ENCODE results near the gene CER1.

Gene CER1

GRCh38 chr9:14747111-14747510, 24.6 kb upstream of the CER1 start:
- H3K4me3 ChIP-seq (ENCODE audit: low read length): no peak overlapping the region
- no peak overlapping the region for H3K9ac ChIP-seq (ENCODE audit: low read length)
- H3K27ac ChIP-seq (ENCODE audit: low read depth, low read length): no peak overlapping the region
- H3K27me3 ChIP-seq (ENCODE audit: control insufficient read depth, insufficient read depth, low read length): no peaks in the 10 kb centered on the region
- no peaks in the 10 kb centered on the region for H3K36me3 ChIP-seq (ENCODE audit: control insufficient read depth, insufficient read depth, low read length)
- no peaks in the 10 kb centered on the region for H3K4me1 ChIP-seq (ENCODE audit: control insufficient read depth, insufficient read depth, low read length)

GRCh38 chr9:14746626-14747025, 24.1 kb upstream of the CER1 start:
- no peak overlapping the region for H3K27ac ChIP-seq (ENCODE audit: low read depth, low read length)
- H3K4me1 ChIP-seq (ENCODE audit: control insufficient read depth, insufficient read depth, low read length): no peaks in the 10 kb centered on the region
- H3K9ac ChIP-seq (ENCODE audit: low read length): no peak overlapping the region
- no peaks in the 10 kb centered on the region for H3K36me3 ChIP-seq (ENCODE audit: control insufficient read depth, insufficient read depth, low read length)
- no peak overlapping the region for H3K4me3 ChIP-seq (ENCODE audit: low read length)
- H3K27me3 ChIP-seq (ENCODE audit: control insufficient read depth, insufficient read depth, low read length): no peaks in the 10 kb centered on the region

DNA sequence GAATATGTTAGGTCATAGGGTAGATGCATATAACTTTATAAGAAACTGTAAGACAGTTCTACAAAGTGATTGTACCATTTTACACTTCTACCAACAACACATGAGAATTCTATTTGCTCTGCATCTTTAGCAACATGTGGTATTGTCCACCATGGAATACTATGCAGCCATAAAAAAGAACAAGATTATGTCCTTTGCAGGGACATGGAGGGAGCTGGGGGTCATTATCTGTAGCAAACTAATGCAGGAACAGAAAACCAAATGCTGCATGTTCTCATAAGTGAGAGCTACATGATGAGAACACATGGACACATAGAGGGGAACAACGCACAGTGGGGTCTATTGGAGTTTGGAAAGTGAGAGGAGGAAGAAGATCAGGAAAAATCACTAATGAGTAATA, 22.2 kb upstream of the CER1 start:
- no peak overlapping the region for H3K4me3 ChIP-seq (ENCODE audit: low read length)
- H3K27me3 ChIP-seq (ENCODE audit: control insufficient read depth, insufficient read depth, low read length): no peaks in the 10 kb centered on the region
- H3K27ac ChIP-seq (ENCODE audit: low read depth, low read length): no peak overlapping the region
- H3K4me1 ChIP-seq (ENCODE audit: control insufficient read depth, insufficient read depth, low read length): no peaks in the 10 kb centered on the region
- H3K9ac ChIP-seq (ENCODE audit: low read length): no peak overlapping the region
- H3K36me3 ChIP-seq (ENCODE audit: control insufficient read depth, insufficient read depth, low read length): no peaks in the 10 kb centered on the region

- no peaks in the 10 kb centered on the region for H3K36me3 ChIP-seq (ENCODE audit: control insufficient read depth, insufficient read depth, low read length)
- H3K4me3 ChIP-seq (ENCODE audit: low read length): no peak overlapping the region
- no peaks in the 10 kb centered on the region for H3K4me1 ChIP-seq (ENCODE audit: control insufficient read depth, insufficient read depth, low read length)
- H3K27me3 ChIP-seq (ENCODE audit: control insufficient read depth, insufficient read depth, low read length): no peaks in the 10 kb centered on the region
- H3K9ac ChIP-seq (ENCODE audit: low read length): no peak overlapping the region
- no peak overlapping the region for H3K27ac ChIP-seq (ENCODE audit: low read depth, low read length)
Measured at GRCh38 chr9:14741369-14741768, 18.8 kb upstream of the CER1 start.

DNA sequence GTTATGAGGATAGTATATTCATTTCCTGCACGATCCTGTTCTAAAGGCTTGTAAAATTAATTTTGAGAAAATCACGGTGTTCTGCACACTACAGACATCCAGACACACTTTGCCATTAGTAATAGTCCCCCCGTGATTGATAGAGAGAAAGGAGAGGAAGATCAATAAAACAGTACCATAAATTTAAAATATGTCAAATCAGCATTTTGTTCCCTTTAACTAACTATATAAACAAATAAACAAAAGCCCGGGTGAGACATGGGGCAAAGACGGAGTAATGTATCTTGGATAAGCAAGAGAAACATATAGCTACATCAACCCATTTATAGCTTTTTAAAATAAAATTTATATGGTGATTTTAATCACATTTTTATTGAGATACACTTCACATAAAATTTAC, 10.6 kb upstream of the CER1 start:
- H3K4me3 ChIP-seq (ENCODE audit: low read length): no peak overlapping the region
- H3K4me1 ChIP-seq (ENCODE audit: control insufficient read depth, insufficient read depth, low read length): no peaks in the 10 kb centered on the region
- H3K9ac ChIP-seq (ENCODE audit: low read length): no peak overlapping the region
- no peaks in the 10 kb centered on the region for H3K36me3 ChIP-seq (ENCODE audit: control insufficient read depth, insufficient read depth, low read length)
- H3K27ac ChIP-seq (ENCODE audit: low read depth, low read length): no peak overlapping the region
- no peaks in the 10 kb centered on the region for H3K27me3 ChIP-seq (ENCODE audit: control insufficient read depth, insufficient read depth, low read length)

DNA sequence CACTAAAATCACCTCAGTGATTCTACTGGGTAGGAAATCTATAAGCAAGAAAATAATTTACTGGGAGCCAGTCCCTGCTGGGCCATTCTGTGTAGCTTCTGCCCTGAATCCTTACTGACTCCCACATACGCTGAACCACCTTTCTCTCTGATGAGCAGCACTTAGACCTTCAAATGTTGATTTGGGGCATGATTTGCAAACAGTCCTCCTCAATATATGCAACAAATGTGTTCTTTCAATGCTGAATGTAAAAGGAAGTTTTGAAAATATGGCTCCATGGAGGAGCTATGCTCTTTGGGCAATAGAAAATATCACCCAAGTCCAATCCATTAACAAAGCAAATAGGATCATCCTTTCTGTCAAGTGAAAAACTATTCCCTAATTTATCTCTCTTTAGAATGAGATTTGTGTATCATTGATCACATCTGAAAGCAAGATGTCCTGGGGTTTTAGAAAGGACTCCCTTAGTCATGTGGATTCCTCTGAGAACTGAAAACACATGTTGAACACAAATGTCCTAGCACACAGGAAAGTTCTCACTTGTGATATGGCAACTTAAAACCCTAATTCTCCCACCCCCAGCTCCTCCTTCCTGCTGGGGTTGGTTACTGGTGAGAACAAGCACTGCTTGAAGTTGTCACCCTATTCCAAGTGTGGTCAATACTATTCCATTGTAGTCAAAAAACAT, 8.9 kb upstream of the CER1 start:
- Histone ChIP-seq H3K9ac (ENCODE audit: low read length) (no peak overlapping the region), H3K27ac (ENCODE audit: low read depth, low read length) (no peak overlapping the region), H3K36me3 (ENCODE audit: control insufficient read depth, insufficient read depth, low read length) (no peaks in the 10 kb centered on the region), H3K27me3 (ENCODE audit: control insufficient read depth, insufficient read depth, low read length) (no peaks in the 10 kb centered on the region), H3K4me1 (ENCODE audit: control insufficient read depth, insufficient read depth, low read length) (no peaks in the 10 kb centered on the region), H3K4me3 (ENCODE audit: low read length) (no peak overlapping the region)

- H3K4me1 ChIP-seq (ENCODE audit: control insufficient read depth, insufficient read depth, low read length): no peaks in the 10 kb centered on the region
- H3K36me3 ChIP-seq (ENCODE audit: control insufficient read depth, insufficient read depth, low read length): no peaks in the 10 kb centered on the region
- H3K27me3 ChIP-seq (ENCODE audit: control insufficient read depth, insufficient read depth, low read length): no peaks in the 10 kb centered on the region
- H3K27ac ChIP-seq (ENCODE audit: low read depth, low read length): no peak overlapping the region
- H3K4me3 ChIP-seq (ENCODE audit: low read length): no peak overlapping the region
- no peak overlapping the region for H3K9ac ChIP-seq (ENCODE audit: low read length)
Measured at GRCh38 chr9:14730461-14730898, 7.9 kb upstream of the CER1 start.

GRCh38 chr9:14723301-14723700, 768 bp upstream of the CER1 start:
- H3K4me3 ChIP-seq (ENCODE audit: low read length): no peak overlapping the region
- H3K9ac ChIP-seq (ENCODE audit: low read length): no peak overlapping the region
- no peaks in the 10 kb centered on the region for H3K36me3 ChIP-seq (ENCODE audit: control insufficient read depth, insufficient read depth, low read length)
- H3K4me1 ChIP-seq (ENCODE audit: control insufficient read depth, insufficient read depth, low read length): no peaks in the 10 kb centered on the region
- H3K27me3 ChIP-seq (ENCODE audit: control insufficient read depth, insufficient read depth, low read length): peaks cover 2% of the 10 kb centered on the region
- no peak overlapping the region for H3K27ac ChIP-seq (ENCODE audit: low read depth, low read length)

GRCh38 chr9:14719231-14719923, 3.2 kb downstream of the CER1 start:
- no peak overlapping the region for H3K4me3 ChIP-seq (ENCODE audit: low read length)
- peaks cover 2% of the 10 kb centered on the region for H3K27me3 ChIP-seq (ENCODE audit: control insufficient read depth, insufficient read depth, low read length)
- no peaks in the 10 kb centered on the region for H3K36me3 ChIP-seq (ENCODE audit: control insufficient read depth, insufficient read depth, low read length)
- H3K4me1 ChIP-seq (ENCODE audit: control insufficient read depth, insufficient read depth, low read length): no peaks in the 10 kb centered on the region
- H3K27ac ChIP-seq (ENCODE audit: low read depth, low read length): no peak overlapping the region
- H3K9ac ChIP-seq (ENCODE audit: low read length): no peak overlapping the region

GRCh38 chr9:14715102-14715501, 7.4 kb downstream of the CER1 start:
- Histone ChIP-seq H3K9ac (ENCODE audit: low read length) (no peak overlapping the region), H3K4me1 (ENCODE audit: control insufficient read depth, insufficient read depth, low read length) (no peaks in the 10 kb centered on the region), H3K4me3 (ENCODE audit: low read length) (no peak overlapping the region), H3K36me3 (ENCODE audit: control insufficient read depth, insufficient read depth, low read length) (no peaks in the 10 kb centered on the region), H3K27me3 (ENCODE audit: control insufficient read depth, insufficient read depth, low read length) (no peaks in the 10 kb centered on the region), H3K27ac (ENCODE audit: low read depth, low read length) (no peak overlapping the region)

GRCh38 chr9:14713187-14713767, 9.3 kb downstream of the CER1 start:
- Histone ChIP-seq H3K4me3 (ENCODE audit: low read length) (no peak overlapping the region), H3K36me3 (ENCODE audit: control insufficient read depth, insufficient read depth, low read length) (no peaks in the 10 kb centered on the region), H3K4me1 (ENCODE audit: control insufficient read depth, insufficient read depth, low read length) (no peaks in the 10 kb centered on the region), H3K27me3 (ENCODE audit: control insufficient read depth, insufficient read depth, low read length) (no peaks in the 10 kb centered on the region), H3K9ac (ENCODE audit: low read length) (no peak overlapping the region), H3K27ac (ENCODE audit: low read depth, low read length) (no peak overlapping the region)

GRCh38 chr9:14710804-14711203, 11.7 kb downstream of the CER1 start:
- H3K4me1 ChIP-seq (ENCODE audit: control insufficient read depth, insufficient read depth, low read length): no peaks in the 10 kb centered on the region
- H3K27ac ChIP-seq (ENCODE audit: low read depth, low read length): no peak overlapping the region
- H3K4me3 ChIP-seq (ENCODE audit: low read length): no peak overlapping the region
- H3K36me3 ChIP-seq (ENCODE audit: control insufficient read depth, insufficient read depth, low read length): no peaks in the 10 kb centered on the region
- no peaks in the 10 kb centered on the region for H3K27me3 ChIP-seq (ENCODE audit: control insufficient read depth, insufficient read depth, low read length)
- H3K9ac ChIP-seq (ENCODE audit: low read length): no peak overlapping the region

Measured in rectal smooth muscle tissue (tissue), 1 donor.